Trophoblast cell (in vitro differentiated cells and primary cell): ENCODE data around the gene OR5AU1.

Experiments used
- DNase-seq, 2 donors: peaks; one replicate each; pipeline ENCODE4 v3.0.0-alpha.2; 2016
- H2AFZ ChIP-seq: 2 replicates; pipeline ENCODE4 v1.6.1; 2013; ENCODE audit warnings: low read length, moderate library complexity, mild to moderate bottlenecking; ENCODE audit not compliant: insufficient read depth, poor library complexity
- H2AK5ac ChIP-seq: 2 replicates; pipeline ENCODE4 v1.6.1; 2013; ENCODE audit warnings: mild to moderate bottlenecking, low read length
- H2BK120ac ChIP-seq: 2 replicates; pipeline ENCODE4 v1.6.1; 2013; ENCODE audit warnings: low read length, mild to moderate bottlenecking, moderate library complexity; ENCODE audit not compliant: insufficient read depth, poor library complexity
- H2BK12ac ChIP-seq: 2 replicates; pipeline ENCODE4 v1.6.1; 2013; ENCODE audit warnings: mild to moderate bottlenecking, low read length, moderate library complexity
- H2BK5ac ChIP-seq: 2 replicates; pipeline ENCODE4 v1.6.1; 2013; ENCODE audit warnings: low read length, low read depth, moderate library complexity, mild to moderate bottlenecking; ENCODE audit not compliant: poor library complexity
- H3K14ac ChIP-seq: 2 replicates; pipeline ENCODE4 v1.6.1; 2013; ENCODE audit warnings: mild to moderate bottlenecking, low read length
- H3K18ac ChIP-seq: 2 replicates; pipeline ENCODE4 v1.6.1; 2013; ENCODE audit warnings: mild to moderate bottlenecking, low read length
- H3K23ac ChIP-seq: 2 replicates; pipeline ENCODE4 v1.6.1; 2013; ENCODE audit warnings: low read length
- H3K27ac ChIP-seq: 2 replicates; pipeline ENCODE4 v1.5.1; 2013; ENCODE audit warnings: low read depth, mild to moderate bottlenecking, inconsistent platforms, low read length, moderate library complexity
- H3K27me3 ChIP-seq: 2 replicates; pipeline ENCODE4 v1.6.1; 2013; ENCODE audit warnings: inconsistent platforms, mild to moderate bottlenecking, low read length, moderate library complexity; ENCODE audit not compliant: insufficient read depth
- H3K36me3 ChIP-seq, 2 experiments: 1 replicate in 1 of 2; 2 replicates in 1 of 2; pipeline ENCODE4 v1.6.1; 2013; ENCODE audit warnings: low read length in 2 of 2, mild to moderate bottlenecking in 2 of 2, moderate library complexity in 1 of 2; ENCODE audit not compliant: insufficient read depth in 2 of 2, control insufficient read depth in 1 of 2
- H3K4ac ChIP-seq: 2 replicates; pipeline ENCODE4 v1.6.1; 2013; ENCODE audit warnings: low read depth, mild to moderate bottlenecking, low read length, moderate library complexity
- H3K4me1 ChIP-seq, 2 experiments: 1 replicate in 1 of 2; 2 replicates in 1 of 2; pipeline ENCODE4 v1.6.1; 2013; ENCODE audit warnings: low read length in 2 of 2, mild to moderate bottlenecking in 2 of 2, moderate library complexity in 1 of 2; ENCODE audit not compliant: insufficient read depth in 2 of 2, control insufficient read depth in 1 of 2
- H3K4me2 ChIP-seq: 2 replicates; pipeline ENCODE4 v1.6.1; 2013; ENCODE audit warnings: inconsistent platforms, mild to moderate bottlenecking, low read length, moderate library complexity
- H3K4me3 ChIP-seq: 2 replicates; pipeline ENCODE4 v1.5.1; 2013; ENCODE audit warnings: mild to moderate bottlenecking, low read depth, low read length, inconsistent platforms
- H3K79me1 ChIP-seq: one replicate; pipeline ENCODE4 v1.6.1; 2013; ENCODE audit warnings: low read length
- H3K79me2 ChIP-seq: 2 replicates; pipeline ENCODE4 v1.6.1; 2013; ENCODE audit warnings: low read length, mild to moderate bottlenecking; ENCODE audit not compliant: control insufficient read depth, insufficient read depth, poor library complexity
- H3K9ac ChIP-seq: 2 replicates; pipeline ENCODE4 v1.6.1; 2013; ENCODE audit warnings: mild to moderate bottlenecking, low read length
- H3K9me3 ChIP-seq: 2 replicates; pipeline ENCODE4 v1.6.1; 2013; ENCODE audit warnings: low read depth, mild to moderate bottlenecking, control low read depth, inconsistent platforms, low read length; ENCODE audit not compliant: insufficient read depth
- H4K12ac ChIP-seq: 2 replicates; pipeline ENCODE4 v1.6.1; 2013; ENCODE audit warnings: low read depth, mild to moderate bottlenecking, low read length, moderate library complexity
- H4K8ac ChIP-seq: 2 replicates; pipeline ENCODE4 v1.6.1; 2013; ENCODE audit warnings: low read depth, mild to moderate bottlenecking, low read length, moderate library complexity
- H4K91ac ChIP-seq: one replicate; pipeline ENCODE4 v1.6.1; 2013; ENCODE audit warnings: low read depth, mild to moderate bottlenecking, low read length, moderate library complexity
- WGBS: extraction: QIAGEN DNeasy Blood & Tissue Kit; methylation state at CpG from one replicate; pipeline ENCODE4 v1.1.7; 2013; ENCODE audit warnings: missing lambda C conversion rate; ENCODE audit not compliant: insufficient read length, insufficient coverage; ENCODE audit errors: extremely low coverage; 5-methylcytosine and 5-hydroxymethylcytosine counted together

Gene OR5AU1

GRCh38 chr14:21202463-21203358 lies 46.8 kb upstream of the OR5AU1 start:
- Histone ChIP-seq H2AK5ac (no peak overlapping the region), H3K79me1 (no peaks in the 10 kb centered on the region), H3K4me1 (no peaks in the 10 kb centered on the region), H3K18ac (no peak overlapping the region), H3K4ac (no peak overlapping the region), H3K23ac (no peak overlapping the region), H3K27me3 (no peaks in the 10 kb centered on the region), H4K12ac (no peak overlapping the region), H4K8ac (no peak overlapping the region), H3K4me3 (no peak overlapping the region), H3K14ac (no peak overlapping the region), H3K36me3 (peaks cover 5 to 23% of the 10 kb centered on the region in 2 experiments), H3K9ac (no peak overlapping the region), H3K27ac (no peak overlapping the region), H2AFZ (no peak overlapping the region), H2BK5ac (no peak overlapping the region), H2BK12ac (no peak overlapping the region), H3K9me3 (no peaks in the 10 kb centered on the region), H3K79me2 (no peaks in the 10 kb centered on the region), H4K91ac (no peak overlapping the region), H3K4me2 (no peak overlapping the region), H2BK120ac (no peak overlapping the region)
- no peak for DNase-seq
- no CpG with 5 or more reads among the region's 4 CpGs for WGBS

GRCh38 chr14:21201732-21202462 lies 46.0 kb upstream of the OR5AU1 start:
- Histone ChIP-seq H4K12ac (no peak overlapping the region), H2AK5ac (no peak overlapping the region), H3K9ac (no peak overlapping the region), H3K27ac (no peak overlapping the region), H3K4me1 (no peaks in the 10 kb centered on the region), H2BK120ac (no peak overlapping the region), H2AFZ (no peak overlapping the region), H3K18ac (no peak overlapping the region), H4K8ac (no peak overlapping the region), H3K4me2 (no peak overlapping the region), H3K79me2 (no peaks in the 10 kb centered on the region), H3K4me3 (no peak overlapping the region), H3K14ac (no peak overlapping the region), H3K27me3 (no peaks in the 10 kb centered on the region), H2BK5ac (no peak overlapping the region), H3K4ac (no peak overlapping the region), H3K79me1 (no peaks in the 10 kb centered on the region), H3K36me3 (peaks cover 5 to 23% of the 10 kb centered on the region in 2 experiments), H3K23ac (no peak overlapping the region), H3K9me3 (no peaks in the 10 kb centered on the region), H2BK12ac (no peak overlapping the region), H4K91ac (no peak overlapping the region)
- DNase-seq: no peak
- WGBS: no CpG with 5 or more reads among the region's 12 CpGs

GRCh38 chr14:21200752-21201461 lies 45.0 kb upstream of the OR5AU1 start:
- Histone ChIP-seq H3K14ac (no peak overlapping the region), H4K8ac (no peak overlapping the region), H3K4me1 (no peaks in the 10 kb centered on the region), H3K9ac (no peak overlapping the region), H3K23ac (no peak overlapping the region), H2BK12ac (no peak overlapping the region), H4K91ac (no peak overlapping the region), H3K79me1 (no peaks in the 10 kb centered on the region), H3K27ac (no peak overlapping the region), H2BK5ac (no peak overlapping the region), H3K18ac (no peak overlapping the region), H3K79me2 (no peaks in the 10 kb centered on the region), H3K9me3 (no peaks in the 10 kb centered on the region), H4K12ac (no peak overlapping the region), H3K4me3 (no peak overlapping the region), H3K4ac (no peak overlapping the region), H3K36me3 (peaks cover 5 to 18% of the 10 kb centered on the region in 2 experiments), H2AFZ (no peak overlapping the region), H3K4me2 (no peak overlapping the region), H2BK120ac (no peak overlapping the region), H2AK5ac (no peak overlapping the region), H3K27me3 (no peaks in the 10 kb centered on the region)
- DNase-seq: no peak
- no CpG with 5 or more reads among the region's 5 CpGs for WGBS
